ENCODE results near the gene PWP1. TPM values are rescaled to one million over a fixed set of nuclear protein-coding genes. Genes with fewer than 3 reads are reported as not detected.

PWP1 gene
- total RNA-seq, 1 donor from 2014 or later = 92.1 TPM

GRCh38 chr12:107660861-107661415 lies 24.7 kb upstream of the PWP1 start:
- no peak for TF ChIP-seq CTCF (IDR thresholded peaks at IDR 0.05; ENCODE audit: insufficient read depth, low read length, severe bottlenecking)
- Histone ChIP-seq H3K36me3 (ENCODE audit: control insufficient read depth, insufficient read depth, low read length) (peaks cover 4% of the 10 kb centered on the region), H3K4me3 (ENCODE audit: low read depth, low read length) (no peak overlapping the region), H3K27me3 (ENCODE audit: control insufficient read depth, insufficient read depth, low read length) (no peaks in the 10 kb centered on the region)
- DNase-seq (ENCODE audit: low read depth) = no peak
- FAIRE-seq = no peak

DNA sequence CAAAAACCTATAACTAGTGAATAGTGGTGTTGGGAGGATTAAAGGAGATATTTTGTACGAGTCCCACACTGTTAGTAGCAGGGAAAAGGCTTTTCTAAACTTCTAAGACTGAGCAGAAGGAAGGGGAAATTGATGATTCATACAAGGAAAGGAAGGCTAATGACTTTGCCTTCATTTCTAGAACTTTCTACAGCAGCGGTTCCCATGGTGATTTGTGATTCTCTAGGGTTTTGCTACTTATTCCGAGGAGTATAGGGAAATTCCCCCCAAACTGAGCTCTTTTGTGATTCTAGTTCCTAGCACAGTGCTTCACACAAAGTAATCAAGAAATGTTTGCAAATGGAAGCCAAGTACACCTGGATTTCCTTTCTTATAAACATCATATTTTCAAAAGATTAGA lies 23.8 kb upstream of the PWP1 start:
- Histone ChIP-seq H3K36me3 (ENCODE audit: control insufficient read depth, insufficient read depth, low read length) (peaks cover 4% of the 10 kb centered on the region), H3K4me3 (ENCODE audit: low read depth, low read length) (no peak overlapping the region), H3K27me3 (ENCODE audit: control insufficient read depth, insufficient read depth, low read length) (no peaks in the 10 kb centered on the region)
- TF ChIP-seq CTCF (IDR thresholded peaks at IDR 0.05; ENCODE audit: insufficient read depth, low read length, severe bottlenecking) = no peak
- DNase-seq (ENCODE audit: low read depth) (no peak), FAIRE-seq (no peak)

DNA sequence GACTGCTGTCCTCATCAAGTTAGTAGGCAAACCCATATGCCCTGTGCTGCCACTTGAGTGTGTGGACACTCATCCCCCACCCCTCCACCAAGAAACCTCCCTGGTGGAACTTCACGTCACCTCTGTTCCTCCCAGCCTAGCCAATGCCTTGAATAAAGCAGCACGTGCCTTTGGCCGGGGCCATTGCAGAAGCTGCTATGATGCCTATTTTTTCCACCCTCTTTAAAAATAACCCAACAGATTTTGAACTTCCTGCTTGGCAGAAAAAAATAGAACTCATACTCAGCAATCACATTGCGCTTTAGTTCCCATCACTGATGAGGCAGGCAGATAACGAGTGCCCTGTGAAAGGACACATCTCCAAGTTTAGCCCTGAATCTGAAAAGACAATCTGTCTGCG lies 23.1 kb upstream of the PWP1 start:
- peaks cover 4% of the 10 kb centered on the region for H3K36me3 ChIP-seq (ENCODE audit: control insufficient read depth, insufficient read depth, low read length)
- FAIRE-seq = no peak

DNA sequence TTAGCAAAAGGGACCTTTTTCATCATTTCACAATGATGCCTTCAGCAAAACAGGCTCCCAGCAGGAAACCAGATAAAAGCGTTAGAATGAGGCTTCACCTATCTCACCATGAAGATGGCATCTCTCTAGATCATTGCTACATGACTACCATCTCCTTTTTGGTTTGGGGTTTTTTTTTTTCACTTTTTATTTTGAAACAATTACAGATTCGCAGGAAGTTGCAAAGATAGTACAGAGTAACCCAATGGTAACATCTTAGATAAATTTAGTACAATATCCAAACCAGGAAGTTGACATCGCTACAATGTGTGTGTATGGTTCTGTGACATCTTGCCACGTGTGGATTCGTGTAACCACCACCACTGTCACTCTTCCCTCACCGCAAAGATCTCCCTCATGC lies 22.3 kb upstream of the PWP1 start:
- Histone ChIP-seq H3K4me3 (ENCODE audit: low read depth, low read length) (no peak overlapping the region), H3K27me3 (ENCODE audit: control insufficient read depth, insufficient read depth, low read length) (no peaks in the 10 kb centered on the region)
- no peak for FAIRE-seq

More for the DNA sequence above, 23.1 kb upstream of the PWP1 start:
- Histone ChIP-seq H3K27me3 (ENCODE audit: control insufficient read depth, insufficient read depth, low read length) (no peaks in the 10 kb centered on the region), H3K4me3 (ENCODE audit: low read depth, low read length) (no peak overlapping the region)
- no peak for DNase-seq (ENCODE audit: low read depth)
- no peak for TF ChIP-seq CTCF (IDR thresholded peaks at IDR 0.05; ENCODE audit: insufficient read depth, low read length, severe bottlenecking)

GRCh38 chr12:107666009-107666408 lies 19.6 kb upstream of the PWP1 start:
- TF ChIP-seq CTCF (IDR thresholded peaks at IDR 0.05; ENCODE audit: insufficient read depth, low read length, severe bottlenecking) = no peak
- Histone ChIP-seq H3K36me3 (ENCODE audit: control insufficient read depth, insufficient read depth, low read length) (no peaks in the 10 kb centered on the region), H3K4me3 (ENCODE audit: low read depth, low read length) (no peak overlapping the region), H3K27me3 (ENCODE audit: control insufficient read depth, insufficient read depth, low read length) (no peaks in the 10 kb centered on the region)
- DNase-seq (ENCODE audit: low read depth) (no peak), FAIRE-seq (no peak)

More for the DNA sequence above, 22.3 kb upstream of the PWP1 start:
- DNase-seq (ENCODE audit: low read depth) = no peak
- no peak for TF ChIP-seq CTCF (IDR thresholded peaks at IDR 0.05; ENCODE audit: insufficient read depth, low read length, severe bottlenecking)
- H3K36me3 ChIP-seq (ENCODE audit: control insufficient read depth, insufficient read depth, low read length) = no peaks in the 10 kb centered on the region

DNA sequence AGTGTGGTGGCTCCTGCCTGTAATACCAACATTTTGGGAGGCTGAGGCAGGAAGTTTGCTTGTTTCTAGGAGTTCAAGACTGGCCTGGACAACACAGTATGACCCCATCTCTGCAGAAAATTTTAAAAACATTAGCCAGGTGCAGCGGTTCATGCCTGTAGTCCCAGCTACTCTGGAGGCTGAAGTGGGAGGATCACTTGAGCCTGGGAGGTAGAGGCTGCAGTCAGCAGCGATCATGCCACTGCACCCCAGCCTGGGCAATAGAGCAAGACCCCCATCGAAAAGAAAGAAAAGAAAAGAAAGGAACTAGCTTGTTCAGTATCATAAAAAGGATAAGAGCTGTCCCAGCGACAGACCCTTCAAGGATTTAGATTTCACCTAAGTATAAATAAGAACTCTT lies 18.1 kb upstream of the PWP1 start:
- Histone ChIP-seq H3K4me3 (ENCODE audit: low read depth, low read length) (no peak overlapping the region), H3K36me3 (ENCODE audit: control insufficient read depth, insufficient read depth, low read length) (no peaks in the 10 kb centered on the region), H3K27me3 (ENCODE audit: control insufficient read depth, insufficient read depth, low read length) (no peaks in the 10 kb centered on the region)
- FAIRE-seq (no peak), DNase-seq (ENCODE audit: low read depth) (no peak)
- TF ChIP-seq CTCF (IDR thresholded peaks at IDR 0.05; ENCODE audit: insufficient read depth, low read length, severe bottlenecking) = no peak

Data from bronchial epithelial cell (primary cell).